Neural cell (in vitro differentiated cells): ENCODE results near the gene SHISAL1. TPM values are rescaled to one million over a fixed set of nuclear protein-coding genes. Genes with fewer than 3 reads are reported as not detected.

Experiments used
- H2AFZ ChIP-seq: fragments of 200-600, 300-800 bp; sonication (generic), shearing (Covaris generic); 2 replicates; pipeline ENCODE4 v1.6.0; 2014; ENCODE audit warnings: low read depth, mild to moderate bottlenecking, antibody characterized with exemption, low read length, moderate library complexity
- H3F3A ChIP-seq: fragments of 200-600 bp; shearing (Covaris generic); 2 replicates; pipeline ENCODE4 v1.6.1; 2016; ENCODE audit warnings: mild to moderate bottlenecking, moderate library complexity, mixed read lengths, antibody characterized with exemption, low read length; ENCODE audit not compliant: insufficient read depth, poor library complexity, severe bottlenecking
- H3K27ac ChIP-seq: fragments of 200-600, 300-800 bp; sonication (generic), shearing (Covaris generic); 2 replicates; pipeline ENCODE4 v1.5.1; 2014; ENCODE audit warnings: mild to moderate bottlenecking, low read length, moderate library complexity
- H3K27me3 ChIP-seq: fragments of 300-800, 200-600 bp; sonication (generic), shearing (Covaris generic); 2 replicates; pipeline ENCODE4 v1.6.0; 2014; ENCODE audit warnings: mild to moderate bottlenecking, low read depth, low read length, moderate library complexity; ENCODE audit not compliant: insufficient read depth
- H3K36me3 ChIP-seq: fragments of 300-800, 200-600 bp; sonication (generic), shearing (Covaris generic); 2 replicates; pipeline ENCODE4 v1.5.1; 2014; ENCODE audit warnings: mild to moderate bottlenecking, antibody characterized with exemption, low read length, moderate library complexity; ENCODE audit not compliant: insufficient read depth
- H3K4me2 ChIP-seq: fragments of 300-800, 200-600 bp; sonication (generic), shearing (Covaris generic); 2 replicates; pipeline ENCODE4 v1.6.0; 2014; ENCODE audit warnings: mild to moderate bottlenecking, low read length
- H3K4me3 ChIP-seq: fragments of 300-800, 200-600 bp; sonication (generic), shearing (Covaris generic); 2 replicates; pipeline ENCODE4 v1.5.1; 2014; ENCODE audit warnings: mild to moderate bottlenecking, low read length, moderate library complexity
- H3K79me2 ChIP-seq: fragments of 200-600 bp; shearing (Covaris generic); replicated peaks from 2 replicates; pipeline ENCODE4 v1.6.0; 2014; ENCODE audit warnings: mild to moderate bottlenecking, low read length, moderate library complexity; ENCODE audit not compliant: insufficient read depth
- H3K9ac ChIP-seq: fragments of 300-800, 200-600 bp; sonication (generic), shearing (Covaris generic); 2 replicates; pipeline ENCODE4 v1.6.1; 2016; ENCODE audit warnings: mild to moderate bottlenecking, low read length, mixed read lengths
- H3K9me2 ChIP-seq: fragments of 200-600 bp; shearing (Covaris generic); 2 replicates; pipeline ENCODE4 v1.6.1; 2016; ENCODE audit warnings: mild to moderate bottlenecking, low read length, mixed read lengths; ENCODE audit not compliant: insufficient read depth
- H3K9me3 ChIP-seq: fragments of 200-600, 300-800 bp; sonication (generic), shearing (Covaris generic); 2 replicates; pipeline ENCODE4 v1.6.1; 2016; ENCODE audit warnings: mild to moderate bottlenecking, mixed run types, low read length, moderate library complexity, mixed read lengths
- H4K20me1 ChIP-seq: fragments of 200-600 bp; shearing (Covaris generic); 2 replicates; pipeline ENCODE4 v1.6.1; 2016; ENCODE audit warnings: mild to moderate bottlenecking, mixed run types; ENCODE audit not compliant: insufficient read depth
- EP300 ChIP-seq: fragments of 450-650 bp; conservative IDR thresholded peaks from 2 replicates; pipeline ENCODE4 v1.6.1; 2014; ENCODE audit warnings: antibody characterized with exemption, mild to moderate bottlenecking, moderate library complexity; ENCODE audit not compliant: poor library complexity, severe bottlenecking
- EZH2 ChIP-seq: fragments of 200-600, 300-800 bp; shearing (Covaris generic), sonication (generic); IDR thresholded peaks from 2 replicates; pipeline ENCODE4 v1.6.1; 2014; ENCODE audit warnings: antibody characterized with exemption, low read length, borderline replicate concordance, mild to moderate bottlenecking; ENCODE audit not compliant: insufficient read depth, poor library complexity, severe bottlenecking
- MXI1 ChIP-seq: fragments of 450-650 bp; conservative IDR thresholded peaks from 2 replicates; pipeline ENCODE4 v1.6.1; 2014; ENCODE audit warnings: antibody characterized with exemption, mild to moderate bottlenecking; ENCODE audit not compliant: poor library complexity, severe bottlenecking
- POLR2AphosphoS5 ChIP-seq: IDR thresholded peaks from 2 replicates; pipeline ENCODE4 v1.6.1; 2012
- RAD21 ChIP-seq: fragments of 450-650 bp; conservative IDR thresholded peaks from 2 replicates; pipeline ENCODE4 v1.6.1; 2014; ENCODE audit warnings: antibody characterized with exemption, mild to moderate bottlenecking, moderate library complexity
- SMC3 ChIP-seq: fragments of 450-650 bp; conservative IDR thresholded peaks from 2 replicates; pipeline ENCODE4 v1.6.1; 2014; ENCODE audit warnings: antibody characterized with exemption, mild to moderate bottlenecking, moderate library complexity; ENCODE audit not compliant: poor library complexity
- TAF1 ChIP-seq: IDR thresholded peaks from 2 replicates; pipeline ENCODE4 v1.6.1; 2012; ENCODE audit warnings: low read depth
- polyA plus RNA-seq: library from polyadenylated mRNA; depleted of rRNA; stranded (reverse); fragments of >200 nt; gene quantifications from 2 replicates; pipeline ENCODE4 v1.2.3, GENCODE V29; 2014
- TF ChIP-seq, protein P1 (sequence below): IDR thresholded peaks from 2 replicates; pipeline ENCODE4 v1.6.1; 2012; ENCODE audit warnings: borderline replicate concordance
- TF ChIP-seq, protein P2 (sequence below): fragments of 450-650 bp; IDR thresholded peaks from 2 replicates; pipeline ENCODE4 v1.5.1; 2014; ENCODE audit warnings: antibody characterized with exemption, mild to moderate bottlenecking, moderate library complexity; ENCODE audit not compliant: poor library complexity, severe bottlenecking

SHISAL1 gene
- polyA plus RNA-seq, 1 donor from 2014 or later = 15.4 TPM

DNA sequence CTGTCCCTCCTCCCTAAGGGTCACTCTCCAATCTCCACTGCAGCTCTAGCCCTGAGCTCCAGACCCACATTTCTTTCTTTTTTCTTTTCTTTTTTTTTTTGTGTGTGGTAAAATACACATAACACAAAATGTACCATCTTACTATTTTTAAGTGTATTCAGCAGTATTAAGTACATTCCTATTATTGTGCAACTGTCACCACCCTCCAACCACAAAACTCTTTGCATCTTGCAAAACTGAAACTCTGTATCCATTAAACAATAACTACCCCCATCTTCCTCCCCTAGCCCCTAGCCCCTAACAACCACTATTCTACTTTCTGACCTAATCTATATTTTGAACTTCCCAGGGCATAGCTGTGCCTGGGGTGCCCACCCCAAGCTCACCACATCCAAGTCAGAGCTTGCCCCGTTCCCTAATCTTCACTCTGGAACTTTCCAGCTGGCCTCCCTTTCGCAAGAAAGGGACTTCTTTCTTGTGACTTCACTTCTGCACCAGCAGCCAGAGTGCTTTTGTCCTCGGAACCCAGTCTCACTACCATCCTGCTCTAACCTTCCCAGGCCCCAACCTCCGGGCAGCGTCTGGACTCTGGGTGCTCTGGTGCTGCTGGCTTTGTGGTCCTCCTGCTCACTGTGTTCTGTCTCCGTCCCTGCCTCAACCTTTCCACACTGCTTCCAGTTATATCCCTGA, 101.3 kb downstream of the SHISAL1 start:
- no peaks in the 10 kb centered on the region for H3K79me2 ChIP-seq
- TF ChIP-seq, protein P1, sequence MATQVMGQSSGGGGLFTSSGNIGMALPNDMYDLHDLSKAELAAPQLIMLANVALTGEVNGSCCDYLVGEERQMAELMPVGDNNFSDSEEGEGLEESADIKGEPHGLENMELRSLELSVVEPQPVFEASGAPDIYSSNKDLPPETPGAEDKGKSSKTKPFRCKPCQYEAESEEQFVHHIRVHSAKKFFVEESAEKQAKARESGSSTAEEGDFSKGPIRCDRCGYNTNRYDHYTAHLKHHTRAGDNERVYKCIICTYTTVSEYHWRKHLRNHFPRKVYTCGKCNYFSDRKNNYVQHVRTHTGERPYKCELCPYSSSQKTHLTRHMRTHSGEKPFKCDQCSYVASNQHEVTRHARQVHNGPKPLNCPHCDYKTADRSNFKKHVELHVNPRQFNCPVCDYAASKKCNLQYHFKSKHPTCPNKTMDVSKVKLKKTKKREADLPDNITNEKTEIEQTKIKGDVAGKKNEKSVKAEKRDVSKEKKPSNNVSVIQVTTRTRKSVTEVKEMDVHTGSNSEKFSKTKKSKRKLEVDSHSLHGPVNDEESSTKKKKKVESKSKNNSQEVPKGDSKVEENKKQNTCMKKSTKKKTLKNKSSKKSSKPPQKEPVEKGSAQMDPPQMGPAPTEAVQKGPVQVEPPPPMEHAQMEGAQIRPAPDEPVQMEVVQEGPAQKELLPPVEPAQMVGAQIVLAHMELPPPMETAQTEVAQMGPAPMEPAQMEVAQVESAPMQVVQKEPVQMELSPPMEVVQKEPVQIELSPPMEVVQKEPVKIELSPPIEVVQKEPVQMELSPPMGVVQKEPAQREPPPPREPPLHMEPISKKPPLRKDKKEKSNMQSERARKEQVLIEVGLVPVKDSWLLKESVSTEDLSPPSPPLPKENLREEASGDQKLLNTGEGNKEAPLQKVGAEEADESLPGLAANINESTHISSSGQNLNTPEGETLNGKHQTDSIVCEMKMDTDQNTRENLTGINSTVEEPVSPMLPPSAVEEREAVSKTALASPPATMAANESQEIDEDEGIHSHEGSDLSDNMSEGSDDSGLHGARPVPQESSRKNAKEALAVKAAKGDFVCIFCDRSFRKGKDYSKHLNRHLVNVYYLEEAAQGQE = no peak
- no peak for TF ChIP-seq POLR2AphosphoS5
- TF ChIP-seq MXI1 = no peak
- no peak for TF ChIP-seq EZH2
- TF ChIP-seq EP300 = no peak
- TF ChIP-seq RAD21 = no peak
- TF ChIP-seq, protein P2, sequence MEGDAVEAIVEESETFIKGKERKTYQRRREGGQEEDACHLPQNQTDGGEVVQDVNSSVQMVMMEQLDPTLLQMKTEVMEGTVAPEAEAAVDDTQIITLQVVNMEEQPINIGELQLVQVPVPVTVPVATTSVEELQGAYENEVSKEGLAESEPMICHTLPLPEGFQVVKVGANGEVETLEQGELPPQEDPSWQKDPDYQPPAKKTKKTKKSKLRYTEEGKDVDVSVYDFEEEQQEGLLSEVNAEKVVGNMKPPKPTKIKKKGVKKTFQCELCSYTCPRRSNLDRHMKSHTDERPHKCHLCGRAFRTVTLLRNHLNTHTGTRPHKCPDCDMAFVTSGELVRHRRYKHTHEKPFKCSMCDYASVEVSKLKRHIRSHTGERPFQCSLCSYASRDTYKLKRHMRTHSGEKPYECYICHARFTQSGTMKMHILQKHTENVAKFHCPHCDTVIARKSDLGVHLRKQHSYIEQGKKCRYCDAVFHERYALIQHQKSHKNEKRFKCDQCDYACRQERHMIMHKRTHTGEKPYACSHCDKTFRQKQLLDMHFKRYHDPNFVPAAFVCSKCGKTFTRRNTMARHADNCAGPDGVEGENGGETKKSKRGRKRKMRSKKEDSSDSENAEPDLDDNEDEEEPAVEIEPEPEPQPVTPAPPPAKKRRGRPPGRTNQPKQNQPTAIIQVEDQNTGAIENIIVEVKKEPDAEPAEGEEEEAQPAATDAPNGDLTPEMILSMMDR = no peak
- no peak for TF ChIP-seq SMC3
- TF ChIP-seq TAF1 = no peak
- H3F3A ChIP-seq = no peaks in the 10 kb centered on the region
- no peak overlapping the region for H3K4me3 ChIP-seq
- no peaks in the 10 kb centered on the region for H3K27me3 ChIP-seq
- no peaks in the 10 kb centered on the region for H3K36me3 ChIP-seq
- no peak overlapping the region for H3K27ac ChIP-seq
- no peak overlapping the region for H3K4me2 ChIP-seq
- H3K9me2 ChIP-seq = no peaks in the 10 kb centered on the region
- no peaks in the 10 kb centered on the region for H4K20me1 ChIP-seq
- no peak overlapping the region for H3K9ac ChIP-seq
- no peak overlapping the region for H2AFZ ChIP-seq
- peaks cover 10% of the 10 kb centered on the region for H3K9me3 ChIP-seq

DNA sequence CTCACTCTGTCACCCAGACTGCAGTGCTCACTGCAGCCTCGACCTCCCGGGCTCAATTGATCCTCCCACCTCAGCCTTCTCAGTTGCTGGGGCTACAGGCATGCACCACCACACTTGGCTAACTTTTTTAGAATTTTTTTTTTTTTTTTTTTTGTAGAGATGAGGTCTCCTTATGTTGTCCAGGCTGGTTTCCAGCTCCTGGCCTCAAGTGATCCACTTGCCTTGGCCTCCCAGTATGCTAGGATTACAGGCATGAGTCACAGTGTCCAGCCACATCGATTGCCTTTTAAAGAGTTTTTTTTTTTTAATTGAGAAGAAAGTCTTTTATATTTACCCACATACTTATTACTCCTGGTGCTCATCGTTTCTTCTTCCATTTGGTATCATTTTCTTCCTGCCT, 102.0 kb downstream of the SHISAL1 start:
- Histone ChIP-seq H3F3A (no peaks in the 10 kb centered on the region), H3K36me3 (no peaks in the 10 kb centered on the region), H3K4me2 (no peak overlapping the region), H3K27me3 (no peaks in the 10 kb centered on the region), H3K9ac (no peak overlapping the region), H4K20me1 (no peaks in the 10 kb centered on the region), H3K27ac (no peak overlapping the region), H2AFZ (no peak overlapping the region), H3K4me3 (no peak overlapping the region), H3K79me2 (no peaks in the 10 kb centered on the region), H3K9me3 (peaks cover 10% of the 10 kb centered on the region), H3K9me2 (no peaks in the 10 kb centered on the region)
- TF ChIP-seq, protein P1 = no peak
